Body of pancreas (tissue), 4 donors: Measurements from ENCODE around the gene USP32.

Experiments used
- CTCF ChIP-seq, 7 experiments: fragments of 450-650 bp in 4 of 7; fragments of 200-600 bp in 3 of 7; sonication (generic) in 3 of 7; IDR thresholded peaks; one replicate each; pipeline ENCODE4 v1.5.1; 2016 to 2019; ENCODE audit warnings: antibody characterized with exemption in 7 of 7
- POLR2A ChIP-seq, 3 donors: fragments of 450-650 bp; IDR thresholded peaks; one replicate each; pipeline ENCODE4 v1.6.1; 2016; ENCODE audit warnings: antibody characterized with exemption in 3 of 3, mild to moderate bottlenecking in 2 of 3

GRCh38 chr17:60326702-60327101, 65.2 kb downstream of the USP32 start:
- no peak for TF ChIP-seq POLR2A (IDR thresholded peaks at IDR 0.05)
- no peak for TF ChIP-seq CTCF (IDR thresholded peaks at IDR 0.05)
